GM21529 (cell line): ENCODE measurements around the gene PKP4.
"Not testable (repeated sequence)": the region's sequence is repeated elsewhere in the genome, so short reads cannot be mapped to it uniquely, and the experiment has no call there.

Experiments used
- ATAC-seq: cut with Tn5 transposase; IDR thresholded peaks from one replicate; pipeline ENCODE4 v1.9.1; 2021; ENCODE audit not compliant: unreplicated experiment

PKP4 gene

GRCh38 chr2:158464426-158465281 lies 7.9 kb downstream of the PKP4 start:
- ATAC-seq: peak; percentile 74

DNA sequence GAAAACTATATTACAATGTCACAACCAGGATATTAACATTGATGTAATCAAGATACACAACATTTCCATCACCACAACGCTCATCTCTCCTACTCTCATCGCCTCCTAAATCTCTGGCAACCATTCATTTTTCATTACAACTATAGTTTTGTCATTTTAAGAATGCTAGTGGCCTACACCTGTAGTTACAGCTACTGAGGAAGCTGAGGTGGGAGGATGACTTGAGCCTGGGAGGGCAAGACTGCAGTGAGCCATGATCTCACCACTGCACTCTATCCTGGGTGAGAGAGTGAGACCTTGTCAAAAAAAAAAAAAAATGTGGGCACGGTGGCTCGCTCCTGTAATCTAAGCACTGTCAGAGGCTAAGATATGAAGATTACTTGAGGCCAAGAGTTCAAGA lies 10.5 kb downstream of the PKP4 start:
- ATAC-seq: no peak

- ATAC-seq: not testable (repeated sequence)
Measured at GRCh38 chr2:158472829-158473228, 16.1 kb downstream of the PKP4 start.

DNA sequence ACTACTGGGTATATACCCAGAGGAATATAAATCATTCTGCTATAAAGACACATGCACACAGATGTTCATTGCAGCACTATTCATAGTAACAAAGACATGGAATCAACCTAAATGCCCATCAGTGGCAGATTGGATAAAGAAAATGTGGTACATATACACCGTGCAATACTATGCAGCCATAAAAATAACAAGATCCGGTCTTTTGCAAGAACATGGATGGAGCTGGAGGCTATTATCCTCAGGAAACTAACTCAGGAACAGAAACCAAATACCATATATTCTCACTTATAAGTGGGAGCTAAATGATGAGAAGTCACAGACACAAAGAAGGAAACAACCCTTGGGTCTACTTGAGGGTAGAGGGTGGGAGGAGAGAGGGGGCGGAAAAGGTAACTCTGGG lies 16.5 kb downstream of the PKP4 start:
- ATAC-seq: not testable (repeated sequence)

DNA sequence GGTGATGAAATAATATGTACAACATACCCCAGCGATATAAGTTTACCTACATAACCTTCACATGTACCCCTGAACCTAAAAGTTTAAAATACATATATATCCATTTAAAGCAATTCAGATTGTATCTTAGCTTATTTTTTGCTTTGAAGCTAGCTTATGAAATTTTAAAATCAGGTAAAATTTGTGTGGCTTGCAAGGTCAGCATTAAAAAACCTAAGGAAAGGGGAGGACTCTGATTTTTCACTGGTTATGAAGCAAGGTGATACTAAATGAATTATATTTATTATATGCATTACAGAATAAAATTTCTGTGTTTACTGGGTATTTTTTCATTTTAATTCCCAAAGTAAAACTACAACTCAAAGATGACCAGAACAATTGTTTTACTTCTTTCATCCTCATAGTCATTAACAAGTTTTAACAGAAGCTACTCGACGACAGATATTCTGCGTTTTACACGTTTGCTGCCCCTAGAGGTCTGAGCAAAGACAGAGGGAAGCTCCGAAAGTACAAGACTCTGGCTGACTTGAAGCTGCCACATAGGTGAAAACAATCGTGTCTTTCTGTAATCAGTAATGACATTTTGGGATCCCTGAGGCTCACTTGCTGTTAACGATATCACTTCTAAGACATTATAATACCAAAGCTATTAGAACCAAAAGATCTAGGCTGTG lies 17.1 kb downstream of the PKP4 start:
- ATAC-seq: no peak

DNA sequence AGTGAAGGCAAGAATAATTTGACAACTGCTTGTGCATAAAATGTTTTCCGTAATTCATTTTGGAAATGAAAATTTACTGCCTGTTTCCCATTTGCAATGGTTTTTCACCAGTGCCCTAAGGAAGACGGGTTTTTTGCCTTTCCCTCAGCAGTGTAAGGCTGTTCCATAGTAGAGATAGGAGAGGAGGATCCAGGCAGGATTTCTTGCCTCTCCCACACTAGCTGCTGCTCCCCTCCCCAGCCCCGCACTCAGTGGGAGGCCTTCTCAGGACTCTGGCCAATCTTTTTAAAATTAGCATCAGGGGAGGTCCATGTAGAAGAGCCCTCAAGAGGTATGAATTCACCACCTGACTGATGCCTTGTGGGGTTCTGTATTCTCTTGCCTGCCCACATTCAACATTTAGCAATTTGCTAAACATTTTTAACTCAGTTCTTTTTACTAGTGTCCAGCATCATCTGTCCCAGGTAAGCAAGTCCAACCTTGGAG lies 17.8 kb downstream of the PKP4 start:
- not testable (repeated sequence) for ATAC-seq

- ATAC-seq: no peak
Measured at GRCh38 chr2:158477202-158477601, 20.4 kb downstream of the PKP4 start.

DNA sequence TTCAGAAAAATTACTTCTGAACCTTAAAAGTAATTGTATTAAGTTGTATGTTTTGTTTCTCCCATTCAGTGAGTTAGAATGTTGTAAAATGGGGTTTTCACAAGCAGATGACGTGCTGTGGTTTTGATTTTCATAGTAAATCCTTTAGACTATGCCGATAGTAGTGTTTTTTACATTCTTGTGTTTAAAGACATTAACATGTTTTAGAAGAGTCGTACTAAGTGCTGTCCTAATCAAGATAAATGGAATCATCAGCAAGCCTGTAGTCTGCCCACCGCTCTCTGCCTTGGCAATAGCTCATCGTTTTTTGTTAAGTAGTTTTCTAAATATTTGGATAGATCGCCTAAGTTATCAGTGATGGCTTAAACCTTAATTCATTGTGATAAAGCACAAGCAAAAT lies 21.5 kb downstream of the PKP4 start:
- no peak for ATAC-seq

GRCh38 chr2:158478816-158479215 lies 22.1 kb downstream of the PKP4 start:
- ATAC-seq: no peak

- ATAC-seq: no peak
Measured at GRCh38 chr2:158481116-158481515, 24.4 kb downstream of the PKP4 start.

- no peak for ATAC-seq
Measured at GRCh38 chr2:158482594-158482993, 25.8 kb downstream of the PKP4 start.

- ATAC-seq: peak; percentile 66
Measured at GRCh38 chr2:158484892-158485556, 28.3 kb downstream of the PKP4 start.

DNA sequence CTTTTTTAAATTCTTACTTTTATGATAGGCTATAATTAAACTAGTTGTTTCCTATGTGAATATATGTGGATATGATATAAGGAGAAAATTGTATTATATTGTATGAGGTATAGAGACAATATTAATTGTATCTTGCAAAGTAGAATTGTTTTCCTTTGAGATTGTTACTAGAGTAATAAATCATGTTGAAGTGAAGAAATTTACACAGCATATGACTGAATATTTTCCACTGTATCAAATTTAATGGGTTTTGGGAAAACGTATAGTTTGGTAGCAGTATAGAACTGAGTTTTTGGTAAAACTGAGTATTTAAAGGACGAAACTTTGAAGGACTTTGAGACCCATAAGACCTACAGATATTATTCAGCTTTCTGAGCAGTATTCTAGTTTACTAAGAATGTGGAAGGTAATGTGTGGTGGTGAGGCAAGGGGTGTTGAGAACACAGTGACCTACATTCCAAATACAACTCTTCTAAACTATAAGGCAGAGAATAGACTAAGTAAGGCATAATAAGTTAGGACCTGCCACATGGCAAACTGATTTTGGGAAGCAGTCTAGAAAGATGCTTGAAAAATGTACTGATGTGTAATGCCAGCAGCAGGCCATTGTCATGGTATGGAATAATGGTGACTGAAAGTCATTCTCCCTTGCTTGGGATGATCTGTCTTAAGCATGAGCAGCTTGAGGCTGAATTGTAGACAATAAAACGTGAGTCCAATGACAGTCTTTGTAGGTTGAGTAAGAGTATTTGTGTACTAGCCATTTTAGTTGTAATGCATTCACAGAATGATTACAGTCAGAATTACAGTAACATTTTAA lies 29.6 kb downstream of the PKP4 start:
- no peak for ATAC-seq

GRCh38 chr2:158486970-158487325 lies 30.2 kb downstream of the PKP4 start:
- no peak for ATAC-seq

- no peak for ATAC-seq
Measured at GRCh38 chr2:158487419-158487818, 30.7 kb downstream of the PKP4 start.

DNA sequence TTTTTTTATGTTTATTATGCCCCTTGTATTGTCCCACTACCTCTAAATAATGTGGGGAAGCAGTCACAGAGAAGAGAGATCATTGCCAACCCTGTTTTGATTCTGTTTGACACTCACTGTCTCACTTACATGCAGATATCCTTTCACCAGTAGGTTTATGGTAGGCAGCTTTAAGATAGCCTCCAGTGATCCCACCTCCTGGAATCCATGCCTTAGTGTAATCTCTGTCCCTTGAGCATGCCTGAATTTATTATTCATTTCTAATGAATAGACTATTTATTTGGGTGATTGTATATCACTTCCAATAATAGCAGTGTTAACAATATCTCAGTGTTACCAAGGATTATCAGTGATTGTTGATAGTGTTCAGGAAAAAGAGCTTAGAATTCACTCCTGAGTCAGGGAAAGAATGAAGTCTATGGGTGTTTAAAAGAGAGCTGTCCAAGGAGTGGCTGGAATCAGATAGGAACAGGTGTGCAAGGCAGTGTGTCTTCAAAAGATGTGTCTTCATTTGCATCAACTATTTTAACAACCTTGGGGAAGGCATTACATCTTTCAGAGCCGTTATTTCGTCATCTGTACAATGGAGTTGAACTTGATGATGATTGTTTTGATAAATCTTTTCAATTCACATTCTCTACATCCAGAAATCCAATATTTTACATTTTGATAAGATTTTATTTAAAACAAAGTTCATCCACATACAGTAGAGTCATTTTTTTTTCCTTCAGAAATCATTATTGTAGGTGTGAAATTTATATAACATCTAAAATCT lies 31.9 kb downstream of the PKP4 start:
- ATAC-seq: no peak

DNA sequence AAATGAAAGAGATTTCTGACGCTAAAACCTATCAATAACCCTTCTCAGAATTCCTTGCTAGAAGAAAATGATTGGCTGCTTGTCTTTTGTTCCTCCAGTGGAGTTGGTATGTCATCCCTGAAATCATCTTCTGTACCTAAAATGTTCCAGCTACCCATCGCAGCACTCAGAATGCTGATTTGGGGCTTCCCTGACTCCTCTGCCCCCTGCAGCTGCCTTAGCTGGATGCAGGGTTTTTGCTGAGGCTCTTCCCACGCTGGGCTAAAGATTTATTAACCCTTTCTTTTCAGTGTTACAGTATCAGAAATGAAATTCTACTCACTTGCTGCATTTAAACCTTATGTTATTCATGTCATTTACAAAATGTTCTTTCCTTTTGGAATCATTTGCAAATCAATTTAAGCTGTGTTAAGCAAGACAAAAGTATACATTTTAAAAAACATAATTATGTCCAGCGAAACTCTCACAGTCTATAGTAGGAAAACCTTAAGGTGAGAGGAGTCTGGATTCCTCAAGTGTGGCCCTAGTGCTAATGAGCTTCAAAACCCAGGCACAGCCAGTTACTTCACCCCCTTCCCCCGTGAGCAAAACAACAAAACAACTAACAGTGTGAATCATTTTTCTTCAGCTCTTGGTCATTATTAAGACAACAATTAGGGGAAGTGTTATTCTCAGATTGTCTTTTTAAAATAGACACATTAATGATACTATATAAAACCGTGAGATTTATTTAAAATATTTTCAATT lies 32.8 kb downstream of the PKP4 start:
- ATAC-seq: no peak

- no peak for ATAC-seq
Measured at GRCh38 chr2:158491072-158491471, 34.3 kb downstream of the PKP4 start.

- no peak for ATAC-seq
Measured at GRCh38 chr2:158493458-158493857, 36.7 kb downstream of the PKP4 start.
